ENCODE data around the gene DNALI1.

GRCh38 chr1:37593726-37594125, 37.0 kb downstream of the DNALI1 start:
- TF ChIP-seq CTCF (IDR thresholded peaks at IDR 0.05) (no peak), EP300 (IDR thresholded peaks at IDR 0.05; ENCODE audit: low read depth) (no peak), POLR2A (IDR thresholded peaks at IDR 0.05) (no peak), POLR2AphosphoS5 (IDR thresholded peaks at IDR 0.05) (no peak)

Data from transverse colon (tissue), 4 donors.